AG04449 (cell line): Measurements from ENCODE around the gene C15orf39.

Source experiments
- CTCF ChIA-PET: fragments of 350-600 bp; formaldehyde crosslinking; extraction: SDS; loops from one replicate; lab custom pipeline; 2021; ENCODE audit warnings: antibody characterized with exemption; lab: Yijun Ruan, JAX
- POLR2A ChIA-PET: fragments of 400-600, 350-600 bp; formaldehyde crosslinking; extraction: SDS; loops from one replicate; lab custom pipeline; 2020; ENCODE audit warnings: antibody characterized with exemption, inconsistent platforms; lab: Yijun Ruan, JAX
- DNase-seq: peaks from one replicate; pipeline ENCODE4 v3.0.0-alpha.2; 2010; ENCODE audit warnings: low read depth, low spot score
- H3K4me3 ChIP-seq: 2 replicates; pipeline ENCODE4 v1.5.1; 2011; ENCODE audit warnings: low read depth, mild to moderate bottlenecking, control low read depth, low read length
- TF ChIP-seq, protein P1 (sequence below): IDR thresholded peaks from one replicate; pipeline ENCODE4 v1.5.1; 2011; ENCODE audit warnings: mild to moderate bottlenecking, moderate library complexity, low read length, control low read depth, inconsistent platforms; ENCODE audit not compliant: insufficient read depth; ENCODE audit errors: missing control alignments

The C15orf39 gene

DNA sequence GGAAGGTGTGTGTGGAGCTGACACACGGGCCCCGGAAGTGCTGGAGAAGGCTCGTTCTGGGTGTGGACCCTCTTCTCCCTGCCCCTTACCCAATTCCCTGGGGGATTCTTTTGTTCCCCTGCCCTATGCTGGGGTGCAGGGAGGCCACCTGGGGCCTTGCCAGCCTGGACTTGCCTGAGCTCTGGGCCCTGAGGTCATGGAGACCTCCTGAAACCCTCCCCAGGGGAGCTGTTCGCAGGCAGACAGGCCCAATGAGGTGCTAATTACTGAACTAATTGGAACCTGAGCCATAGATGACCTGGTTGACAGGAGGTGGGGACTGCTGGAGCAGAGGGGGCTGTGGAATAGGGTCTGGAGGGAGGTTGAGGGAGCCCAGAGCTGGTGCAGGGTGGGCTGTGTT is 9.4 kb upstream of the C15orf39 start:
- H3K4me3 ChIP-seq = no peak overlapping the region
- TF ChIP-seq, protein P1, sequence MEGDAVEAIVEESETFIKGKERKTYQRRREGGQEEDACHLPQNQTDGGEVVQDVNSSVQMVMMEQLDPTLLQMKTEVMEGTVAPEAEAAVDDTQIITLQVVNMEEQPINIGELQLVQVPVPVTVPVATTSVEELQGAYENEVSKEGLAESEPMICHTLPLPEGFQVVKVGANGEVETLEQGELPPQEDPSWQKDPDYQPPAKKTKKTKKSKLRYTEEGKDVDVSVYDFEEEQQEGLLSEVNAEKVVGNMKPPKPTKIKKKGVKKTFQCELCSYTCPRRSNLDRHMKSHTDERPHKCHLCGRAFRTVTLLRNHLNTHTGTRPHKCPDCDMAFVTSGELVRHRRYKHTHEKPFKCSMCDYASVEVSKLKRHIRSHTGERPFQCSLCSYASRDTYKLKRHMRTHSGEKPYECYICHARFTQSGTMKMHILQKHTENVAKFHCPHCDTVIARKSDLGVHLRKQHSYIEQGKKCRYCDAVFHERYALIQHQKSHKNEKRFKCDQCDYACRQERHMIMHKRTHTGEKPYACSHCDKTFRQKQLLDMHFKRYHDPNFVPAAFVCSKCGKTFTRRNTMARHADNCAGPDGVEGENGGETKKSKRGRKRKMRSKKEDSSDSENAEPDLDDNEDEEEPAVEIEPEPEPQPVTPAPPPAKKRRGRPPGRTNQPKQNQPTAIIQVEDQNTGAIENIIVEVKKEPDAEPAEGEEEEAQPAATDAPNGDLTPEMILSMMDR = no peak
- POLR2A ChIA-PET = interaction anchor here (1.5 kb wide), 1 partner anchor 9 kb away, joined by 7 read pairs; the partner anchor contains the start of gene C15orf39
- no peak for DNase-seq
- CTCF ChIA-PET = interaction anchor here (1.7 to 2.5 kb wide), 3 partner anchors 8 to 12 kb away, joined by 5 to 9 read pairs (median 7); partner anchors contain the start of gene C15orf39

DNA sequence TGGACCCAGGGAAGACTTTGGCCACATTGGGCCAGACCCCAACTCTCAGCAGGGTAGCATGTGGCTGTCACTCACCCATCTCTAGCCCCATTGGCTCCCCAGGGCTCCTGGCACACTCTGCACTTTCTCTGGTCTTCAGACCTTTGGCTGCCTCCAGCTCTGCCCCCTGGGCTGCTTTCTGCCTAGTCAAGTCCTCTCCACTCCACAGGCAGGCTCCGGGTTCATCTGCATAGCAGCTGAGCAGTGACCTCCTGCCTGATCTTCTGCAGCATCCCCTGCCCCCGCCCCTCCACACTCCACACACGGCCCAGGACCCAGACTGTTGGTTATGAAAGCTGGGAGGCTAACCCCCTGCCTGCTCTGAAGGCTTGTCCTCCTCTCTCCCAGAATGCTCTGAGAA is 8.4 kb upstream of the C15orf39 start:
- CTCF ChIA-PET = interaction anchor here (1.1 to 2.5 kb wide), 3 partner anchors 8 to 169 kb away, joined by 3 to 9 read pairs (median 3); partner anchors contain the start of gene C15orf39
- POLR2A ChIA-PET = no interaction called here
- DNase-seq = no peak
- H3K4me3 ChIP-seq = no peak overlapping the region
- TF ChIP-seq, protein P1 = no peak

DNA sequence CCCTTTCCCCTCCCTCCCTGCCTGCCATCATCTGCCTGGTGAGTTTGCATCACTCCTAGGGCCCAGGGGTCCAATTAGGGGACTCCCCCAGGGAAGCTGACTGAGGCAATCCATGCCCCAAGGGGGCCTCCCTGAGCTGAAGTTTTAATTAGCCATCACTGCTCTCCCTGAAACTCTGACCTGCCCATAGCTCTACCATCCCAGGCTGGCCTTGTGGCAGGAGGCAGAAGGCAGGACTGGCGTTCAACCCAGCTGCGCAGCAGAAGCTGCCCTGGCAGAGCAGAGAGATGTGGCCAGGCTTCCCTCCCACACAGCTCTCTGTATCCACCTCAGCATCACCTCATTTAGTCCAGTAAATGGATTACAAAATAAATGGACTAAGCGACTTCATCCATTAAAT is 7.7 kb upstream of the C15orf39 start:
- TF ChIP-seq, protein P1 = no peak
- no peak for DNase-seq
- POLR2A ChIA-PET = interaction anchor here (0.5 kb wide), 1 partner anchor 17 kb away, joined by 3 read pairs; no protein-coding TSS in a partner anchor
- no peak overlapping the region for H3K4me3 ChIP-seq
- CTCF ChIA-PET = interaction anchor here (0.5 to 2.5 kb wide), 5 partner anchors 8 to 169 kb away, joined by 3 to 9 read pairs (median 4); partner anchors contain the start of gene C15orf39

DNA sequence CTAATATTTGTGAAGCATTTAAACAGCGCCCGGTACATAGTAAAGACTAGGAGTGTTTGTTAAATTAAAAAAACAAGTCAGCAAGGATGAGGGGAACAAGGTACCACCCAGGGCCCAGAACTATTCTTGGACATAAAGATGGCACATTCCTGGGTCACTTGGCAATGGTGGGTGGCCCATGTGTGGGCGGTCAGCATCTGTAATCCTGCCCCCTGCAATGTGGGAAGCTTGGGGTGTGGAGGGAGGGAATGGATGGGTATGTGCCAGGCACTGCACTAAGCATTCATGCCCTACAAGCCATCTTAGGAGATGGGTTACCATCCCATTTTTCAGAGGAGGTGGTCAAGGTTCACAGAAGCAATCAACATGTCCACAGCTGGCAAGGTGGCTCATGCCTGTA is 7.3 kb upstream of the C15orf39 start:
- POLR2A ChIA-PET = interaction anchor here (0.5 to 0.6 kb wide), 2 partner anchors 12 to 17 kb away, joined by 3 read pairs; no protein-coding TSS in a partner anchor
- no peak overlapping the region for H3K4me3 ChIP-seq
- CTCF ChIA-PET = interaction anchor here (0.5 to 1.3 kb wide), 3 partner anchors 10 to 170 kb away, joined by 3 to 5 read pairs (median 4); no protein-coding TSS in a partner anchor

DNA sequence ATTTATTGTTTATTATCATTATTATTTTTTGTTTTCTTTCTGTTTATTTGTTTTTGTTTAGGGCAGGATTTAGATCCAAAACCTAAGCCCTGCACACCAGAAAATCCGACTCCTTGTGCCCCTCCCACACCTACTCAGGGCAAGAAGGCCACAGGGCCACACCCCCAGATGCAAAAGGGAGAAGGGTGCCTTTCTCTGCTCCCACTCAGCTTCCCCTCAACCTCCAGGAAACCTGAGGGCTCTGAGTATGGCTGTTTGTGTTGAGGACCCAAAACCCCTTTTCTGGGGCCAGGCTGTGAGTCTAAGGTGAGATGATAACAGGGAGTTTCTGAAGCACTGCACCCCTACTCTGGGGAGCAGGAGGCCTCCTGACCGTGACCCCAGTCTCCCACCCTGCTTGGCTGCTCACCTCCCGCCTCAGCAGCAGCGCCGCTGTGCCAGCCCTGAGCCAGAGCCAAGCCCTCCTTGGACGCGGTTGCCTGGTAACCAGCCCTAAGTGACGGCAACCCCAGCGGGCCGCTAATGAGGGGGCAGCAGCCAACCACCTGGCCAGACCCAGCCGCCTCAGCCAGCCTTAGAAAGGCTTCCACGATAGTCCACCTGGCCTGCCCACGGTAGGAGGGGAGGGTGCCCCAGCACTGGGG is 6.4 kb upstream of the C15orf39 start:
- POLR2A ChIA-PET = interaction anchor here (0.6 kb wide), 2 partner anchors 11 to 21 kb away, joined by 3 to 4 read pairs; no protein-coding TSS in a partner anchor
- no peak for DNase-seq
- CTCF ChIA-PET = interaction anchor here (1.3 kb wide), 1 partner anchor 166 kb away, joined by 4 read pairs; no protein-coding TSS in a partner anchor
- TF ChIP-seq, protein P1 = no peak
- H3K4me3 ChIP-seq = no peak overlapping the region

More for the DNA sequence above, 7.3 kb upstream of the C15orf39 start:
- TF ChIP-seq, protein P1 = no peak
- no peak for DNase-seq

DNA sequence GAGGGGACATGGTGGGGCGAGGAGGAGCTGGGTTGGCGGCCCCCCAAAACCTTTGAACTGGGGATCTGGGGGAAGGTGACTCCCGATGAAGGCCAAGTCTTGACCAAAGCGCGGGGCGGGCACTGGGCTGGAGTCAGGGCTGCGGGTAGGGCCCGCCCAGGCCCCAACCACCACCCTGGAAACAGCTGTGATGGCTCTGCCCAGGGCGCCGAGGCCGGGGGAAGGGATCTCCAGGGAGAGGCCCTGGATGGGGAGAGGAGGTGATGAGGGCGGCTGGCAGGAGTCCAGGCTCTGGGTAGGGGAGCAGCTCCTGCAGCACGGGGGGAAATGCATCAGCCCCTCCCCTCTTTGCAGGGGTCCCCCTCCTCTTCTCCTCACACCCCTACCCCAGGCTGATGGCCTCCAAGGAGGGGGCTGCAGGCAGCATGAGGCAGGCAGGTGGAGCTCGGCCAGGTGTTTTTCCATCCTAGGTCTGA is 5.9 kb upstream of the C15orf39 start:
- ChIA-PET CTCF (interaction anchor here (2.7 kb wide), 1 partner anchor 166 kb away, joined by 9 read pairs; no protein-coding TSS in a partner anchor), POLR2A (interaction anchor here (0.6 kb wide), 1 partner anchor 21 kb away, joined by 4 read pairs; no protein-coding TSS in a partner anchor)
- DNase-seq = no peak
- no peak overlapping the region for H3K4me3 ChIP-seq
- TF ChIP-seq, protein P1 = no peak
